Measurements from ENCODE around the gene OR52B4. TPM values are rescaled to one million over a fixed set of nuclear protein-coding genes. Genes with fewer than 3 reads are reported as not detected.
"Not testable (repeated sequence)": the region's sequence is repeated elsewhere in the genome, so short reads cannot be mapped to it uniquely, and the experiment has no call there.

Gene OR52B4
- total RNA-seq, 4 donors from 2014 or later: 1.3 TPM; not detected in 3

- no peaks in the 10 kb centered on the region for H3K27me3 ChIP-seq
- no peaks in the 10 kb centered on the region for H3K9me3 ChIP-seq
- H3K36me3 ChIP-seq: no peaks in the 10 kb centered on the region
- DNase-seq: no peak
- intact Hi-C loops (cut with DNase I; ENCODE audit: low total_unique reads): no loop called here
- H3K4me3 ChIP-seq: no peak overlapping the region
- H3K27ac ChIP-seq: no peak overlapping the region
- no peaks in the 10 kb centered on the region for H3K4me1 ChIP-seq
- TF ChIP-seq CTCF (IDR thresholded peaks at IDR 0.05): no peak
- TF ChIP-seq POLR2A (IDR thresholded peaks at IDR 0.05): no peak
Observed at GRCh38 chr11:4388221-4388620, 20.0 kb upstream of the OR52B4 start.

- no peak overlapping the region for H3K27ac ChIP-seq
- intact Hi-C loops (cut with DNase I; ENCODE audit: low total_unique reads): no loop called here
- no peaks in the 10 kb centered on the region for H3K4me1 ChIP-seq
- H3K27me3 ChIP-seq: no peaks in the 10 kb centered on the region
- TF ChIP-seq CTCF (IDR thresholded peaks at IDR 0.05) (no peak), POLR2A (IDR thresholded peaks at IDR 0.05) (no peak)
- no peaks in the 10 kb centered on the region for H3K36me3 ChIP-seq
- DNase-seq: no peak
- H3K4me3 ChIP-seq: no peak overlapping the region
- H3K9me3 ChIP-seq: no peaks in the 10 kb centered on the region
Observed at GRCh38 chr11:4385978-4386740, 18.0 kb upstream of the OR52B4 start.

- no peak for TF ChIP-seq CTCF (IDR thresholded peaks at IDR 0.05)
- no peak for TF ChIP-seq POLR2A (IDR thresholded peaks at IDR 0.05)
- Histone ChIP-seq H3K4me3 (no peak overlapping the region), H3K36me3 (no peaks in the 10 kb centered on the region), H3K27ac (no peak overlapping the region), H3K9me3 (no peaks in the 10 kb centered on the region), H3K27me3 (no peaks in the 10 kb centered on the region), H3K4me1 (no peaks in the 10 kb centered on the region)
- no peak for DNase-seq
- intact Hi-C loops (cut with DNase I; ENCODE audit: low total_unique reads): no loop called here
Observed at GRCh38 chr11:4381901-4382300, 13.7 kb upstream of the OR52B4 start.

- DNase-seq: no peak
- TF ChIP-seq CTCF (IDR thresholded peaks at IDR 0.05): no peak
- no peak for TF ChIP-seq POLR2A (IDR thresholded peaks at IDR 0.05)
- Histone ChIP-seq H3K4me1 (no peaks in the 10 kb centered on the region), H3K9me3 (no peaks in the 10 kb centered on the region), H3K36me3 (no peaks in the 10 kb centered on the region), H3K27me3 (no peaks in the 10 kb centered on the region), H3K4me3 (no peak overlapping the region), H3K27ac (no peak overlapping the region)
- intact Hi-C loops (cut with DNase I; ENCODE audit: low total_unique reads): no loop called here
Observed at GRCh38 chr11:4375431-4376140, 7.4 kb upstream of the OR52B4 start.

- H3K4me1 ChIP-seq: no peaks in the 10 kb centered on the region
- no peak for DNase-seq
- H3K27ac ChIP-seq: no peak overlapping the region
- no peak for TF ChIP-seq POLR2A (IDR thresholded peaks at IDR 0.05)
- no peak for TF ChIP-seq CTCF (IDR thresholded peaks at IDR 0.05)
- intact Hi-C loops (cut with DNase I; ENCODE audit: low total_unique reads): no loop called here
- H3K4me3 ChIP-seq: no peak overlapping the region
- H3K36me3 ChIP-seq: no peaks in the 10 kb centered on the region
- no peaks in the 10 kb centered on the region for H3K9me3 ChIP-seq
- H3K27me3 ChIP-seq: no peaks in the 10 kb centered on the region
Observed at GRCh38 chr11:4370166-4370565, 2.0 kb upstream of the OR52B4 start.

GRCh38 chr11:4348142-4348541 is 20.0 kb downstream of the OR52B4 start:
- H3K27me3 ChIP-seq; H3K36me3 ChIP-seq; H3K4me3 ChIP-seq; DNase-seq; intact Hi-C loops (cut with DNase I; ENCODE audit: low total_unique reads); H3K27ac ChIP-seq; H3K9me3 ChIP-seq; H3K4me1 ChIP-seq: not testable (repeated sequence)

GRCh38 chr11:4345366-4345765 is 22.8 kb downstream of the OR52B4 start:
- H3K27ac ChIP-seq; H3K36me3 ChIP-seq; H3K4me3 ChIP-seq; H3K9me3 ChIP-seq; H3K27me3 ChIP-seq; DNase-seq; H3K4me1 ChIP-seq; intact Hi-C loops (cut with DNase I; ENCODE audit: low total_unique reads): not testable (repeated sequence)

- H3K36me3 ChIP-seq; H3K4me3 ChIP-seq; H3K4me1 ChIP-seq; intact Hi-C loops (cut with DNase I; ENCODE audit: low total_unique reads); H3K27me3 ChIP-seq; H3K27ac ChIP-seq; DNase-seq; H3K9me3 ChIP-seq: not testable (repeated sequence)
Observed at GRCh38 chr11:4334356-4334755, 33.8 kb downstream of the OR52B4 start.

Data from uterus (tissue), 4 donors.